ENCODE results near the gene PLA2G4D. TPM values are rescaled to one million over a fixed set of nuclear protein-coding genes. Genes with fewer than 3 reads are reported as not detected.

Gene PLA2G4D
- polyA plus RNA-seq (ENCODE audit: insufficient read length) = 0.08 TPM

GRCh38 chr15:42094512-42094963 lies at the start of gene PLA2G4D:
Gene PLA2G4D (minus strand): TSS chr15:42094562. CDS start chr15:42094459, 103 bp downstream.
- DNase-seq = no peak

- DNase-seq = no peak
Observed at GRCh38 chr15:42143356-42143755, 49.0 kb upstream of the PLA2G4D start.

GRCh38 chr15:42141795-42142667 lies 47.7 kb upstream of the PLA2G4D start:
- no peak for DNase-seq

GRCh38 chr15:42141246-42141645 lies 46.9 kb upstream of the PLA2G4D start:
- DNase-seq = no peak

- no peak for DNase-seq
Observed at GRCh38 chr15:42140383-42141070, 46.2 kb upstream of the PLA2G4D start.

GRCh38 chr15:42139596-42139995 lies 45.2 kb upstream of the PLA2G4D start:
- no peak for DNase-seq

GRCh38 chr15:42138968-42139386 lies 44.6 kb upstream of the PLA2G4D start:
- no peak for DNase-seq

GRCh38 chr15:42138411-42138810 lies 44.0 kb upstream of the PLA2G4D start:
- DNase-seq = no peak

GRCh38 chr15:42137461-42138261 lies 43.3 kb upstream of the PLA2G4D start:
- DNase-seq = peak; percentile 62

GRCh38 chr15:42136513-42136912 lies 42.2 kb upstream of the PLA2G4D start:
- no peak for DNase-seq

GRCh38 chr15:42135351-42135750 lies 41.0 kb upstream of the PLA2G4D start:
- DNase-seq = no peak

- DNase-seq = no peak
Observed at GRCh38 chr15:42134617-42135245, 40.4 kb upstream of the PLA2G4D start.

GRCh38 chr15:42133886-42134502 lies 39.6 kb upstream of the PLA2G4D start:
- no peak for DNase-seq

GRCh38 chr15:42133356-42133755 lies 39.0 kb upstream of the PLA2G4D start:
- no peak for DNase-seq

GRCh38 chr15:42131826-42132806 lies 37.8 kb upstream of the PLA2G4D start:
- DNase-seq = no peak

- no peak for DNase-seq
Observed at GRCh38 chr15:42131006-42131405, 36.6 kb upstream of the PLA2G4D start.

- DNase-seq = no peak
Observed at GRCh38 chr15:42130246-42130986, 36.1 kb upstream of the PLA2G4D start.

- no peak for DNase-seq
Observed at GRCh38 chr15:42129364-42129763, 35.0 kb upstream of the PLA2G4D start.

- no peak for DNase-seq
Observed at GRCh38 chr15:42128476-42128875, 34.1 kb upstream of the PLA2G4D start.

- no peak for DNase-seq
Observed at GRCh38 chr15:42123546-42123945, 29.2 kb upstream of the PLA2G4D start.

Data from hindlimb muscle (tissue), 1 donor.